Type B pancreatic cell (in vitro differentiated cells): ENCODE measurements around the gene GRIPAP1. TPM values are rescaled to one million over a fixed set of nuclear protein-coding genes. Genes with fewer than 3 reads are reported as not detected.
A peak's percentile ranks its signal among the peaks of the same experiment; 100 is the strongest.

Experiments used
- DNase-seq: peaks from one replicate; pipeline ENCODE4 v3.0.0; 2021; ENCODE audit warnings: mixed read lengths; ENCODE audit not compliant: unreplicated experiment; ENCODE audit errors: extremely low spot score
- H3K27ac Mint-ChIP-seq: 2 replicates; pipeline ENCODE4 v1.8.0; 2021; ENCODE audit warnings: mild to moderate bottlenecking, mixed read lengths
- H3K27me3 Mint-ChIP-seq: 2 replicates; pipeline ENCODE4 v1.8.0; 2021; ENCODE audit warnings: mixed read lengths
- H3K36me3 Mint-ChIP-seq: 2 replicates; pipeline ENCODE4 v1.8.0; 2021; ENCODE audit warnings: mixed read lengths
- H3K4me1 Mint-ChIP-seq: one replicate; pipeline ENCODE4 v1.8.0; 2021; ENCODE audit warnings: mixed read lengths; ENCODE audit not compliant: unreplicated experiment
- H3K4me3 Mint-ChIP-seq: 2 replicates; pipeline ENCODE4 v1.8.0; 2021; ENCODE audit warnings: mild to moderate bottlenecking, mixed read lengths
- H3K9me3 Mint-ChIP-seq: 2 replicates; pipeline ENCODE4 v1.8.0; 2021; ENCODE audit warnings: mixed read lengths
- long read RNA-seq: library from polyadenylated mRNA; unstranded; transcript quantifications from one replicate; pipeline ENCODE4 v2.0.0, GENCODE V29; 2020
- total RNA-seq: library from RNA; stranded (reverse); gene quantifications from 2 replicates; pipeline ENCODE4 v1.2.1, GENCODE V29; 2021; ENCODE audit warnings: low replicate concordance
- TF ChIP-seq, protein P1 (sequence below): fragments of 200-600 bp; sonication (generic); conservative IDR thresholded peaks from 2 replicates; pipeline ENCODE4 v1.5.0; 2021; ENCODE audit warnings: antibody characterized with exemption, mild to moderate bottlenecking

The GRIPAP1 gene, protein sequence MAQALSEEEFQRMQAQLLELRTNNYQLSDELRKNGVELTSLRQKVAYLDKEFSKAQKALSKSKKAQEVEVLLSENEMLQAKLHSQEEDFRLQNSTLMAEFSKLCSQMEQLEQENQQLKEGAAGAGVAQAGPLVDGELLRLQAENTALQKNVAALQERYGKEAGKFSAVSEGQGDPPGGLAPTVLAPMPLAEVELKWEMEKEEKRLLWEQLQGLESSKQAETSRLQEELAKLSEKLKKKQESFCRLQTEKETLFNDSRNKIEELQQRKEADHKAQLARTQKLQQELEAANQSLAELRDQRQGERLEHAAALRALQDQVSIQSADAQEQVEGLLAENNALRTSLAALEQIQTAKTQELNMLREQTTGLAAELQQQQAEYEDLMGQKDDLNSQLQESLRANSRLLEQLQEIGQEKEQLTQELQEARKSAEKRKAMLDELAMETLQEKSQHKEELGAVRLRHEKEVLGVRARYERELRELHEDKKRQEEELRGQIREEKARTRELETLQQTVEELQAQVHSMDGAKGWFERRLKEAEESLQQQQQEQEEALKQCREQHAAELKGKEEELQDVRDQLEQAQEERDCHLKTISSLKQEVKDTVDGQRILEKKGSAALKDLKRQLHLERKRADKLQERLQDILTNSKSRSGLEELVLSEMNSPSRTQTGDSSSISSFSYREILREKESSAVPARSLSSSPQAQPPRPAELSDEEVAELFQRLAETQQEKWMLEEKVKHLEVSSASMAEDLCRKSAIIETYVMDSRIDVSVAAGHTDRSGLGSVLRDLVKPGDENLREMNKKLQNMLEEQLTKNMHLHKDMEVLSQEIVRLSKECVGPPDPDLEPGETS
- total RNA-seq, result 43.3 and 54.7 TPM in 2 replicates
- long read RNA-seq, transcript GRIPAP1-201 (26 exons, 3,031 nt), result major isoform, 10 of 29 reads
- long read RNA-seq, partial matches to known transcripts, result 10 of 29 reads
- long read RNA-seq, other reads (novel, unspliced or antisense), result 8 of 29 reads

DNA sequence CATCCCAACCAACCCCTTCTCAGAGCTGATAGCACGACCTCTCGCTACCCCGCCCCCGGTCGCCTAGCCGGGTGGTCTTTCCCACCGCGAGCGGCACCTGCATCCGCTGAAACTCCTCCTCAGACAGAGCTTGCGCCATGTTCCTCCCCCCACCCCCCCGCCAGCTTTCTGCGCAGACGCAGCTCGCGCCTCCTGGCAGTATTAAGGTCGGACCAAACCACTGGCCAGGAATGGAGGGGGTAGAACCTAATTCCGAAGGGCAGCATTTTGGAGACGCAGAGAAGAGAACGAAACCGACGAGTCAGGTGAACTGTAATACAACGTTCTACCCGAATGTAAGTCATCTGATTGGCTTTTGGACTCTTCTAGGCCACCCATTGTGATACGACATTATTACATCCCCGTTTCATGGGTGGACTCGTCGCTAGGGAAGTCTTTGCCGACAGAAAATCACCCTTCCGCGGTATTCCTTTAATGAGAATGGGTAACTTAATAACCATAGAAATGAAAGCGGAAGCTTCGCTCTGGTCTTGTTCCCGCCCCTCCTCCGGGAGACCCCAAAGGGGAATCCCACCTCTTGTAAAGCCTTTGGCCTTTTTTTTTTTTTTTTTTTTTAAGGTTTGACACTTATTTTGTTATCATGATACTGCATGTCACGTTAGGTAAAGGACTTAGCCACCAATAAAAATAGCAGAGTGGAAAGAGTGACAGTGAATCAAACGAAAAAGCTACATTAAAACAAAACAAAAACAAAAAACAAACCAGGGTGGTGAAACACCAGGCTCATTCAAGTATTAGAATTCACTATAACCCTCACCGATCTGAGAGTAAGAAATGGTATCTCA is at the start of gene GRIPAP1:
GRIPAP1 (minus strand) TSS at position 174 of the 845 bp plus-strand sequence; CDS start at position 139, 35 bp downstream.
- H3K36me3 Mint-ChIP-seq, result peaks cover 16% of the 10 kb centered on the region
- peak within 1 kb of the TSS; percentile 97 for H3K4me3 Mint-ChIP-seq
- peak; percentile 73 for DNase-seq
- H3K27ac Mint-ChIP-seq, result peak within 1 kb of the TSS; percentile 95
- no peaks in the 10 kb centered on the region for H3K4me1 Mint-ChIP-seq
- TF ChIP-seq, protein P1, sequence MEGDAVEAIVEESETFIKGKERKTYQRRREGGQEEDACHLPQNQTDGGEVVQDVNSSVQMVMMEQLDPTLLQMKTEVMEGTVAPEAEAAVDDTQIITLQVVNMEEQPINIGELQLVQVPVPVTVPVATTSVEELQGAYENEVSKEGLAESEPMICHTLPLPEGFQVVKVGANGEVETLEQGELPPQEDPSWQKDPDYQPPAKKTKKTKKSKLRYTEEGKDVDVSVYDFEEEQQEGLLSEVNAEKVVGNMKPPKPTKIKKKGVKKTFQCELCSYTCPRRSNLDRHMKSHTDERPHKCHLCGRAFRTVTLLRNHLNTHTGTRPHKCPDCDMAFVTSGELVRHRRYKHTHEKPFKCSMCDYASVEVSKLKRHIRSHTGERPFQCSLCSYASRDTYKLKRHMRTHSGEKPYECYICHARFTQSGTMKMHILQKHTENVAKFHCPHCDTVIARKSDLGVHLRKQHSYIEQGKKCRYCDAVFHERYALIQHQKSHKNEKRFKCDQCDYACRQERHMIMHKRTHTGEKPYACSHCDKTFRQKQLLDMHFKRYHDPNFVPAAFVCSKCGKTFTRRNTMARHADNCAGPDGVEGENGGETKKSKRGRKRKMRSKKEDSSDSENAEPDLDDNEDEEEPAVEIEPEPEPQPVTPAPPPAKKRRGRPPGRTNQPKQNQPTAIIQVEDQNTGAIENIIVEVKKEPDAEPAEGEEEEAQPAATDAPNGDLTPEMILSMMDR, result no peak
- no peaks in the 10 kb centered on the region for H3K9me3 Mint-ChIP-seq
- H3K27me3 Mint-ChIP-seq, result no peaks in the 10 kb centered on the region

DNA sequence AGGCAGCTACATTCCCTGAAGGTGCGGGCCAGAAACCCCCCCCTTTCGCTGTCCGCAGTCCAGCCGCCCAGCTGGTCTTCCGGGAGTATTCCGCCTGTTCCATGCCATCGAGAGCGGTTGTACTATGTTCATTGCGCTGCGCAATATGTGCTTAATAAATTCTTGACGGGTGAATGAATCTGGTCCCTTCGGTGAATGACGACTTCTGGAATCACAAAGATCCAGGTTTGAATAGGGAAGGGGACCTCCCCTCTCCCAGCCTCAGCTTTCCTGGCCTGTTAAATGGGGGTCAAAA is 41.9 kb upstream of the GRIPAP1 start:
- H3K9me3 Mint-ChIP-seq, result no peaks in the 10 kb centered on the region
- no peaks in the 10 kb centered on the region for H3K27me3 Mint-ChIP-seq
- H3K4me1 Mint-ChIP-seq, result peaks cover 13% of the 10 kb centered on the region
- H3K27ac Mint-ChIP-seq, result peak overlapping the region; percentile 99
- TF ChIP-seq, protein P1, result no peak
- no peak for DNase-seq
- peaks cover 3% of the 10 kb centered on the region for H3K36me3 Mint-ChIP-seq
- H3K4me3 Mint-ChIP-seq, result peak overlapping the region; percentile 88

DNA sequence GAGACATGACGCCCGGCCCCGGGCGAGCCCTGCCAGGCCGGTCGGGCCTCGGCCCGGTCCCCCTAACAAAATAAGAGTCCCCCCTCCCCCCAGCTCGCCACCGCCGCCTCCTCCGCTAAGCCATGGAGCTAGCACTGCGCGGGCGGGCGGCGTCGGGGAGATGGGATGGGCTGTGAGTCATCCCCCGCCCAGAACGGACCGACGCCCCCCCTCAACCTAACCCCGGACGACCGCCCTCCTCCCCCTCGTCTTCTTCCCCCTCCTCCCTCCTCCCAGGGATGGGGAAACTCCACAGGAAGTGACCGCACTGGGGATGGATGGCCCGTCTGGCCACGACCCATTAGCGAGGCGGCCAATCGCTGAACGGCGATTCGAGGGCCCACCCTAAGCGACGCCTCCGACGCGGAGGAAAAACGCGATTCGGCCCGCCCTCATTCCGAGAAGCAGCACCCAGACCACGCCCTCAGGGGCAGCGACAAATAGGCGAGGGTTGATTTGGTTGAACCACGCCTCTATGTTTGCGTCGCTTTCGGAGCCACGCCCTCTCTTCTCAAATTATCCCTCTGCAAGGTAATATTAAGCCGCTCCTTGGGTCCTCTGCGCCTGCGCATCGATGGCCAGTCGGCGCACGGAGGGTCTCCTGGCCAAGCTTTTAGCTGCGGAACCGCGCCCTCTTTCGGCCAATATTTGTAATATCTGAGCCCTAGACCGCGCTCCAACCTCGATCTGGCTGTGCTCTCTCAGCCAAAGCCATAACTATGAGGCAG is 41.3 kb upstream of the GRIPAP1 start, which contains the start of gene TFE3:
TFE3 (minus strand) TSS at position 138 of the 767 bp plus-strand sequence; CDS start at position 7, 131 bp downstream.
- H3K27me3 Mint-ChIP-seq, result no peaks in the 10 kb centered on the region
- H3K9me3 Mint-ChIP-seq, result no peaks in the 10 kb centered on the region
- H3K27ac Mint-ChIP-seq, result peak within 1 kb of the TSS; percentile 99
- peak within 1 kb of the TSS; percentile 93 for H3K4me3 Mint-ChIP-seq
- TF ChIP-seq, protein P1, result peak; percentile 75
- H3K36me3 Mint-ChIP-seq, result peaks cover 7% of the 10 kb centered on the region
- DNase-seq, result peak; percentile 94
- peaks cover 17% of the 10 kb centered on the region for H3K4me1 Mint-ChIP-seq

DNA sequence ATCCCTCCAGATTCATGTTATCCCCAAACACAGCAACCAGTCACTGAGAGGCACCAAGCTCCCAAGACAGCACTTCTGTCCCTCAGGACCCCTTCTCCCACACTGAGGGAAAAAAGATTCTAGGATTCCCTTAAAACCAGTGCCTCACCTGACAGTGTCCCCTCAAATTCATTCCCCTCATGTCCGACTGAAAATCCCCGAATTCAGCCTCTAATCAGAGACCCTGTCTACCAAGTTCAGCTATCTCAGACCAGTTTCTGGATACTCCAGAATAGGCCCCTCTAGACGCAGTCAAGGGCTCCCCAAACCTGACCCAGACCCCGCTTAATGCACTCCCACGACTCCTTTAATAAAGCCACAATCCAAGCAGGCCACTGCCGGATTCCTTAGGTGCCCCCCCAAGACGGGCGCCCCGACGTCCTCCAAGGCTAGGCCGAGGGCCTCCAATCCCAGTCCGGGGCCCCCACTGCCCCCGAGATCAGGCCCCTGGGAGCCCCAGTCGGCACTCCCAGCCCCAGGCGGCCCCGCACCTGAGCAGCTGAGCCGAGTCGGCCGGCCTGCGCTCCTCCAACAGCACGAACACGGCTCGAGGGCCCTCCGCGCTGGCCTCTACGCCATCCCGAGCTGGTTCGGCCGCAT is 40.6 kb upstream of the GRIPAP1 start:
- Mint-ChIP-seq H3K27ac (peak overlapping the region; percentile 99), H3K36me3 (peaks cover 11% of the 10 kb centered on the region), H3K4me1 (peaks cover 17% of the 10 kb centered on the region), H3K4me3 (peak overlapping the region; percentile 93), H3K27me3 (no peaks in the 10 kb centered on the region), H3K9me3 (no peaks in the 10 kb centered on the region)
- no peak for DNase-seq
- TF ChIP-seq, protein P1, result no peak
